HG03139 (cell line): ENCODE measurements around the gene ZNF385C.

Source experiments
- ATAC-seq: cut with Tn5 transposase; IDR thresholded peaks from one replicate; pipeline ENCODE4 v1.9.1; 2021; ENCODE audit not compliant: unreplicated experiment

ZNF385C gene

DNA sequence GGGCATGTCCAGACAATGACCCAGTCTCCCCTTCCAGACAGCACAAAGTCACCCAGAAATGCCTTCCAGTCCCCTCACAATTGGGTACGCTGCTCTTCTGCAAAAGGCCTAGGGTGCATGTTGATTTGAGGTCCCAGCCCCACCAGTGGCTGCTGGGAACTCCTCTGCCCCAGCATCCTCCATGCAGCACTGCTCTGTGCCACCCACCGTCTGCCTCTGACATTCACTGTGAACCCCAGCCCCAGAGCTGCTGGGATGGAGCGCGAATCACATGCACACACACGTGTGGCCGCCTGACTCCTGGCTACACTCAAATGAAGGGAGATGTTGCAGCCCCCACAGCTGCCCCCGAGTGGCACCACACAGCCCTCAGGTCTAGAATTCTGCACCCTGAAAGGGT lies 46.6 kb downstream of the ZNF385C start:
- no peak for ATAC-seq

- no peak for ATAC-seq
Observed at GRCh38 chr17:42051013-42051400, 47.3 kb downstream of the ZNF385C start.

- ATAC-seq: no peak
Observed at GRCh38 chr17:42050393-42051012, 47.8 kb downstream of the ZNF385C start, which contains the start of gene C17orf113. C17orf113 (minus strand) TSS chr17:42050601; CDS start chr17:42043376, 7,225 bp downstream.

GRCh38 chr17:42049834-42050392 lies 48.4 kb downstream of the ZNF385C start:
- no peak for ATAC-seq

GRCh38 chr17:42047343-42047742 lies 50.9 kb downstream of the ZNF385C start:
- no peak for ATAC-seq

DNA sequence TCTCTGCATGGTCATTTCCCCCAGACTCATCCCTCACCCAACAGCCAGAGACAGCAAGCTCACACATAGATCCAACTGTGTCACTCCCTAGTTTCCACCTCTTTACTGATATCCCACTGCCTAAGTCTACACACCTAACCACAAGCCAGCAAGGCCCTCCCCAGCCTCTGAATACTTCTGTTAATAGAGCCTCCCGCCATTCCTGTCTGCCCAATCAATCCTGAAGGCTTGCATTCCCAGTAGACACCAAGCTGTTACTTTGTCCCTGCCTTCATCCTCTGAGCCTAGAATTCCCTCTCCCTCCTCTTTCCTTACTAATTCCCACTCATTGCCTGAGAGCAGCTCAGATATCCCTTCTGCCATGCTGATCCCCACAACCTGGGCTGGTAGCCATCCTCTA lies 52.6 kb downstream of the ZNF385C start:
- ATAC-seq: no peak

DNA sequence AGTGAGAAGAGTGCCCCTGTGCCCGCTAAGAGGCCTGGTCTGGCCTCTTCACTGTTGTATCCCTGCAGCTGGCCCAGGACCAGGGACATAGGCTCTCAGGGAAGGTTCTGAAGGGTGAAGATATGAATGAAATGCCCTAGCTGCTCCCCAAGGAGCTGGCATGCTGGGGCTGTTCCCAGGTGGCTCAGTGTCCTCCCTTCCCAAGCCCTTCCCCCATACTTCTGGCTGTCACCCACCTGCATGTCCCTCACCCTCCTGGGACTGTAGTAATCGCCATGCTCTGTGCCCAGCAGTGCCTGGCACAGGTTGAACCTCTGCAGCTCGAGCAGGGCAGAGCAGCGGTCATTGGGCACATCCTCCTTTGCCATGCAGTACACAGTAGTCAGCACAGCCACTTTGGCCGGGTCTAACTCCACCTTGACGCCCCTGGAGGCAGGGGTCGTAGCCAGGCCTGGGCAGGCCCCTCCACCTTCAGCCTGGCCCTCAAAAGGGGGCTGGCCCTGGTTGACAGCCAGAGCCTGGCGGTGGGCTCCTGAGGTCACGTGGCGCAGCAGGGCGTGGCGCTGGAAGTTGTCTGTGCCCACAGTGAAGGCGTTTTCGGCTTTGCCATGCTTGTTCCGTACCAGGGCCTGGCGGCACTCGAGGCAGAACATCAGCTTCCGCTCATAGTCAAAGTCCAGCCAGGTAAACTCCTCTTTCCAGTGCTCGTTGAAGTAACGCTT lies 55.5 kb downstream of the ZNF385C start:
- no peak for ATAC-seq

DNA sequence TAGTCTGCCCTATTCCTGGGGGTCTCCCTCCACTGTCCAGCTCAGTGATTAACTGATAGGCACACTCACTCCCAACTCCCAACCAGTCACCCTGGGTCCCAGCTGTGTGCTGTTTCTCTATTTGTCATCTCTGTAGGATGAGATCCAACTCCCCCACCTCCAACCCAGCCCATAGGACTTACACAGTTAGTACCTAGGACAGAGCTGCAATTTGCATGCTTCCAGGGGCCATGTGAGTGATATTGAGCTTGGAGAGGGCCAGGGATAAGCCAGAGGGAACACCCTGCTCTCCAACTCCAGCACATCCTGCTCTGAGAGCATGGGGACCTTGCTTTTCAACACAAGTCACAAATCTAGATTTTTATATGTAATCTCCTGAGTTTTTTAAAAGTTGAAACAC lies 56.7 kb downstream of the ZNF385C start:
- no peak for ATAC-seq

- no peak for ATAC-seq
Observed at GRCh38 chr17:42040818-42041217, 57.5 kb downstream of the ZNF385C start.

DNA sequence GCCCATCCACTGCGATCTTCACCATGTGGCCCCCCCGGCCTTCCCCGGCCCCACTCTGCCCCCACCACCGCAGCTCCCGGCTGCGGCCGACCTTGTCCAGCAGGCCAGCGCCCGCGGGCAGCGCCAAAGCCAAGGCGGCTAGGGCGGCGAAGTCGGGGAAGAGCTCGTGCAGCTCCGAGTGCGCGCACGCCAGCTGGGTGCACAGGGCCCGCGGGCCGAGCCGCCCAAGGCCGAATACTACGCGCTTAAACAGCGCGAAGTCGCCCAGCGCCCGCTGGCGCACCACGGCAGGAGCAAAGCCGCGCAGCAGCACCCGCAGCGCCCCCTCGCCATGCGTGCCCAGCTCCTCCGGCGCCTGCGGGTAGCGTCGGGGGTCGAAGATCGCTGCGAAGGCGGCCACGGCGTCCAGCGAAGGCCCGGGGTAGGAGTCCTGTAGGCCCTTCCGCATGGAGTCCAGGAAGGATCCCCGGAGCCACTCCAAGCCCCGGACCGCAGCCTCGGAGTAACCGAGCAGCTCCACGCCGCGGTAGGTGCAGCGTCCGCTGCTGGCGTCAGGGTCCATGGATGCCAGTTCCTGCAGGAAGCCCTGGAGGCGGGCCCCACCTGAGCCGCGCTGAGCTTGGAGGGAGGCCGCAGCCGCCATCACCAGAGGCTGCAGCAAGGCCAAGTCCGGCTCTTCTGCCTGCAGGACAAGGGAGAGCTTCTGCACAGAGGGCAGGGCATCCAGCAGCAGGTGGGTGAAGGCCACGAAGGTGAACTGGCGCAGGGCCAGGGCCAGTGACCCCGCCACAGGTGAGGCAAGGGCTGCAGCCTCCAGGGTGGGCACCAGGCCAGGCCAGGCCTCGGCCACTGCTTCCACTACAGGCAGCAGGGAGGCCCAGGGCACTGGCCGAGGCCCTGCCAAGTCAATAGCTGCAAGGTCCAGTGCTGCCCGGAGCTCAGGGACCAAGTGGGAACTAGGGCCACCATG lies 58.2 kb downstream of the ZNF385C start:
- ATAC-seq: no peak

DNA sequence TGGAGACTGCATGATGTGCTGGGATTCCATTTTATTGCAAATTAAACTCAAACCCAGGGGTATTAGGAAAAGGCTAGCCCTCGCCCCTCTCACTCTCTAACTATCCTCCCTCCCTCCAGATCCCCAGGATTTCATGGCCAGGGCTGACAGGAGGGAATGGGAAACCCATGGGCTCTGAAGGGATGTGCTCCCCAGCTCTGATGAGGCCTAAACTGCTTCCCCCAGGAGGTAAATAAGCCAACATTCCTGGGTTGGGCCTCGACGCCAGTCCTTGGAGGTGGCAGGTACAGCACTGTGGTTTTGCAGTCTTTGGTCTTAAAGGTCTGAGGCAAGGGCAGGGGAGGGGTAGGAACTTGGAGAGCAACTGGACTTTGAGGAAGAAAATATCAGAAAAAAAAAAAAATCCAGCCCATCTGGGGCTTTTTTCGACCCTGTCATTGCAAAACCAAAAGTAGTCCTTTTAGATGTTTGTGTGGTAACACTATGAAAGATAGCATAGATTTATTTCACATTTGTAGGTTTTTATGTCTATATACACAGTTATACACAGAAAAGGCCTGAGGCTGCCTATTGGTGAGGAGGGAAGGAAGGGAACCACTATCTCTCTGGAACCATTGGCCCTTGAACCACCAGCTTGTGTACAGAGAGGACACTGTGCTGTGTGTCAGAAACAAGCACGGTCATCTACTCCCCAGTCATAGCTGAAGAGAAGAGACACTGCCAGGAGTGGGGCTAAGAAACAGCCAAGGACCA lies 59.9 kb downstream of the ZNF385C start:
- no peak for ATAC-seq

GRCh38 chr17:42034059-42034458 lies 64.2 kb downstream of the ZNF385C start:
- no peak for ATAC-seq

- ATAC-seq: no peak
Observed at GRCh38 chr17:42031584-42031983, 66.7 kb downstream of the ZNF385C start.

DNA sequence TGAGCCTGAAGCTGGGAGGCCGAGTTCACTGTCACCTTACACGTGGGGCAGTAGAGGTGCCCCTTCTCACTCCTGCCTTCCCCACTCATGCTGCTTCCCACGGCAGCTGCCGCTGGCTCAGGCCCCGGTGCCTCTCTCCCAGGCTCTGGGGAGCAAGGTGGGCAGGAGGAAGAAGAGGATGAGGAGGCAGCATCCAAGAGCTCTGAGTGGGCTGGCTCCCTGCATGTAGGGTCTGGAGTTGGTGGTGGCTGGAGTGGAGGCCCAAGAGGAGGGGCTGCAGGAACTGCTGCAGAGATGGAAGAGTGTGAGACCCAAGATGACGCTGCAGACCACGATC lies 69.5 kb downstream of the ZNF385C start:
- no peak for ATAC-seq

GRCh38 chr17:42027961-42028790 lies 70.1 kb downstream of the ZNF385C start:
- no peak for ATAC-seq

GRCh38 chr17:42027590-42027889 lies 70.7 kb downstream of the ZNF385C start:
- ATAC-seq: no peak

GRCh38 chr17:42026857-42027589 lies 71.2 kb downstream of the ZNF385C start:
- no peak for ATAC-seq

DNA sequence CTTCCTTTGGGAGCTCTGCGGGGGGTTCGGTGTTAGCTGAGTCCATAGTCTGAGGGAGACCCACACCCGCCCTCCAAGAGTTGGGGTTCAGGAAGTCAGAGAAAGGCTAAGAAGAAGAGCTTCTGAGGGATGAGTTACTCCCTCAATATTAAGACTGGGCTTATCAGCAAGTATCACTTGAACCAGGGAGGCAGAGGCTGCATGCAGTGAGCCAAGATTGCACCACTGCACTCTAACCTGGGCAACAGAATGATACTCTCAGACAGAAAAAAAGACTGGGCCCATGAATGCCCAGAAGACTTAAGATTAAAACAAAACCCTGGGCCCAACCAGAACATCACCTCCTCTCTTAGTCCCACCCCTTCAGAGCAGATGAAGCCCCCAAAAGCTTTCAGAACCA lies 72.3 kb downstream of the ZNF385C start:
- ATAC-seq: no peak

GRCh38 chr17:42025191-42025579 lies 73.1 kb downstream of the ZNF385C start:
- no peak for ATAC-seq
